ENCODE measurements around the gene CORO1C. TPM values are rescaled to one million over a fixed set of nuclear protein-coding genes. Genes with fewer than 3 reads are reported as not detected.

CORO1C gene
- total RNA-seq, 3 donors from 2014 or later: 41.3 to 59.7 (median 47.7) TPM

DNA sequence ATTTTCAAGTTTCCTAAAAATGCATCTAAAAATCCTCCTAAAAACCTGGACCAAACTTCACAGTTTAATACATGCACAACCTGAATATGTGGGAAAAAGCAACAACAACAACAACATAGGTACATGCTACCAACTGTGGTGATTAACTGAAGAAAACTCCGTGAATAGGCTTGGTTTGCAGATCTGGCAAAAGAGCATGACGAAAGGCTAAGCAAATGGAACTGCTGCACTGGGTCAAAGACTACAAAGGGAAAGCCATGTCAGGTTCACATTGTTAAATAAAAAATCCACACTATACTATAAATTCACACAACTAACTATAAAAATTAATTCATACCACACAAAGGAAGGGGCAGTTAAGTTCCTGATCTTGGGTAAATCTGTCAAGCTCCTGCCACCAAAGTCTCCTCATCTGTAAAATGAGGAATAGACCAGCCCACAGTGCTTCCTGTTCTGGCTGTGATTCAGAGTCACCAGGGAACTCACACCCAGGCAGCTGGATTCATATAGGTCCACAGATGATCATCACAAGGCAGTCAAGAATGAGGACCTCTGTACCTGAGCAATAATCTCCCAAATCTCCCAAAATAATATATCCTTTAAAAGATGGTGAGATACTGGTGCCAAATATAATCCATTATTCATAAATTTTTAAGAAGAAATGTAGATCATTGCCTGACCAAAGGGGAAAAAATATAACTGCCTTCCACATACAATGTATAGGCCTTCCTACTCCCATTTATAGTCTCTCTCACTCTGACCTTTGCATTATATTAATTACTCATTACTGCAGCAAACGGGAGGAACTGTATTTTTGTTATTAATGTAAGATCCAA is 7.0 kb downstream of the CORO1C start:
- peak; percentile 60 to 79 for ATAC-seq
- no peaks in the 10 kb centered on the region for H3K9me3 Mint-ChIP-seq
- no peak overlapping the region for H3K4me3 Mint-ChIP-seq
- H3K27me3 Mint-ChIP-seq (ENCODE audit: low read depth): no peaks in the 10 kb centered on the region
- DNase-seq: no peak
- peaks cover 28% of the 10 kb centered on the region for H3K4me1 Mint-ChIP-seq (ENCODE audit: low read depth)
- H3K36me3 Mint-ChIP-seq (ENCODE audit: insufficient read depth): no peaks in the 10 kb centered on the region

DNA sequence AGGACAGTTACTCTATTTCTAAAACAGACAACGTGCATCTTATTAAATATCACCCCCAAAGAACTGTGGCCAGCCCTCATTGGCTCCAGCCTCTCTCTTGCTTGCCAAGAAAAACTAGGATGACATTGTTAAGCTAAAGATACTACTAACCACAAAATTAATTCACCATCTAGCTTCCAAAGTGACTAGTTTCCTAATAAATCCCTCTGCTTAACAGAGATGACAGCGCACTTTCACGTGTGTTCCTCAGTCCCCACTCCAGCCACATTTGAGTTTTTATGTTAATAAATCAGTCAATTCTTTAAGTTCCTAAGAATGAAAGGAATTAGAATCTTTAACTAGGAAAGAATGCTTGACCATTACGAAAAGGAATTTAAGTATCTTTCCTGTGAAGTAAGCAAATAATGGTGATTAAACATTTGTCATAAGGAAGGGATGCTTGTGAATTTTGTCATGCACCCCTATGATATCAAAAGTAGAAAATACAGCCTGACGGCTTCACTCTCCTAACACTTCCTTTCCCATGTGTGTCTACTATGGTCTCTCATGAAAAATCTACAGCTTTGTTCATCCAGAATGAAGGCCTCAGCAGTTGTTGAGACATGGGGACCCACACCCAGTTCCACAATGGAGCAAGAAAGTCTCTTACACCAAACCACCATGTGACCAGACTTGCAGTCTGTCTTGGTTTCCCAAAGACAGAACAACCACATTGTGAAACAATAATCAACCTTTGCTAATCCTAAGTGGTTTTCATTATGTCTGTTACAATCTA is 8.1 kb downstream of the CORO1C start:
- DNase-seq (no peak), ATAC-seq (peak in 1 of 2 donors; percentile 42)
- no peak overlapping the region for H3K4me3 Mint-ChIP-seq

DNA sequence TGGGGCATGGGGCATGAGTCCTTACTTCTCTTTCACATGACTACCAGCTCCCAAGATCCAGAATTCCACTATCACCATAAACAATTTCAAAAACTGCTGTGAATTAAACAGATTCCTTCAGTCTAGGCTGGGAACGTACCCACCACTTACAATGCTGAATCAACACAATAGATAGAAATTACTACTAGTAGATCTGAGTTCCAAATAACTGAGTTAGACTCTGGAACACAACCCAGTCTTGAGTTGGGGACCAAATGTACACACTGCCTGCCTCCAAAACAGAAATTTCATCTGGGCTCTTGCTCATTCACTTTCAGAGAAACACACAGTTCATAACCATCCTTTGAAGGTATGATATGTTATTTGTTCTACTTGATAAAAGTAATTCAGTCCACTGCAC is 8.9 kb downstream of the CORO1C start:
- no peaks in the 10 kb centered on the region for H3K27me3 Mint-ChIP-seq (ENCODE audit: low read depth)
- ATAC-seq (no peak), DNase-seq (no peak)
- peaks cover 20% of the 10 kb centered on the region for H3K4me1 Mint-ChIP-seq (ENCODE audit: low read depth)
- H3K36me3 Mint-ChIP-seq (ENCODE audit: insufficient read depth): no peaks in the 10 kb centered on the region
- H3K9me3 Mint-ChIP-seq: no peaks in the 10 kb centered on the region
- no peak overlapping the region for H3K4me3 Mint-ChIP-seq

More for the DNA sequence above, 8.1 kb downstream of the CORO1C start:
- Mint-ChIP-seq H3K4me1 (ENCODE audit: low read depth) (peaks cover 21% of the 10 kb centered on the region), H3K36me3 (ENCODE audit: insufficient read depth) (no peaks in the 10 kb centered on the region), H3K27me3 (ENCODE audit: low read depth) (no peaks in the 10 kb centered on the region), H3K9me3 (no peaks in the 10 kb centered on the region)

DNA sequence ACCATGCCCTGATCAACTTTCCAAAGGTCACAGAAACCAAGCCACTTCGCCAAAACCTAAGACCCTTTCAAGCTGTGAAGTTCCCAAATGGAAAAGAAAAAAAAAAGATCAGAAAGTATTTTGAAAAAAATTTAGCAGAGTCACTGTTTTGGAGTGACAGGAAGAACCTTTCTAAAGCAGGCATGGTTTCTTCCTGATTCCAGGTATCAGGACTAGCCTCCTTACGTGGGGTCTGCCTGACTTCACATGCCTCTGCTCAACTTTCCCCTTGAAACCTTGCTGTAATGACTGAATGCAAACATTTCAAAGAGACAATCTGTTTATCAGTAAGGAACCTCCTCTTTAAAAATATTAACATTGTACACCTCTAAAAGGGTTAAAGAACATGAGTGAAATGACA is 9.5 kb downstream of the CORO1C start:
- H3K4me1 Mint-ChIP-seq (ENCODE audit: low read depth): peaks cover 20% of the 10 kb centered on the region
- H3K27me3 Mint-ChIP-seq (ENCODE audit: low read depth): no peaks in the 10 kb centered on the region
- ATAC-seq: no peak
- no peaks in the 10 kb centered on the region for H3K9me3 Mint-ChIP-seq
- DNase-seq: no peak
- peaks cover 1% of the 10 kb centered on the region for H3K36me3 Mint-ChIP-seq (ENCODE audit: insufficient read depth)
- H3K4me3 Mint-ChIP-seq: no peak overlapping the region

DNA sequence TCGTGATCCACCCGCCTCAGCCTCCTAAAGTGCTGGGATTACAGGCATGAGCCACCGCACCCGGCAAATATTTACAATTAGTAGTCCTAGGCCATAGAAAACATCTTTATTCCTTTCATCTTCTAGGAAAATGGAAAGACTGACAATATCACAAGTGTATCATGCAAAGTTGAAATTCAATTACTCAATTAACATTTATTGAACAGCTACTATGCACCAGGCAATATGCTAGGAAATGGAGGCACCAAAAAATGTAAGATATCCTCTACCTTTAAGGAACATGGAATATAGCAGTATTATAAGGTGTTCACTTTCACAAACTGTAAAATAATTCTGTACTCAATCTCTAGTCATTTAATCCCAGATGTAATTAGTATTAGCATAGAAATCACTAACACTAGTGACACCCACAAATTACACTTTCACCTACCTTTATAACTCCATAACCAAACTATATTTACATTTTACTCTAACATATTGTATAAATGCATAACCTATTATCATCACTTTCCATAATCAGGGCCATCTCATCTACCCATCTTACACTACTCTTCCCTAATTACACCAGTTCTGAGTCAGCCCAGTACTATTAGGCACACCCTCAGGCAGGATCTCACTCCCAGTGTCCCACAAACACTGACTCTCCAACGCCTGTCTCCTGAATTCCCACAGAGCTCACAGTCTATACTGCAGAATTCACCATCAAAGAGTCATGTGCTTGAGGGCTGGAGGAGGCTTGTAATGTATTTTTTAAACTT is 10.4 kb downstream of the CORO1C start:
- peaks cover 1% of the 10 kb centered on the region for H3K36me3 Mint-ChIP-seq (ENCODE audit: insufficient read depth)
- H3K4me1 Mint-ChIP-seq (ENCODE audit: low read depth): peaks cover 20% of the 10 kb centered on the region
- no peaks in the 10 kb centered on the region for H3K9me3 Mint-ChIP-seq
- ATAC-seq (no peak), DNase-seq (no peak)
- no peaks in the 10 kb centered on the region for H3K27me3 Mint-ChIP-seq (ENCODE audit: low read depth)
- no peak overlapping the region for H3K4me3 Mint-ChIP-seq

DNA sequence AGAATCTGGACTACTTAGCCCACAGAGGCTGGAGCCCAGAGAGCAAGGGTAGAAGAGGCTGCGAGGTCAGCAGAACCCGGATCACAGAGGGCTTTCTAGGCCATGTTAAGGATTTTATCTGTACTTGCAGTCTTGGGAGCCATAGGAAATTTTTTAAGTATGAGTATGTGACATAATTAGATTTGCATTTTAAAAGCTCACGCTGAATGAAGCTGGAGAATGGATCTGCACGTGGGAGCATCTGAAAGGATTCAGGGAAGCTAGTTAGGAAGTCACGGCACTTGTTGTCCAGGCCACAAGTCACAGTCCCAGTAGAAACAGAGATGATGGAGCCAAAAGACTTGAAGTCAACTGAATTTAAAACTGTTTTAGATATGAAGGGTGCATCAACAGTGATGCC is 14.1 kb downstream of the CORO1C start:
- DNase-seq: no peak
- no peak for ATAC-seq
- no peaks in the 10 kb centered on the region for H3K4me1 Mint-ChIP-seq (ENCODE audit: low read depth)
- no peak overlapping the region for H3K4me3 Mint-ChIP-seq
- no peaks in the 10 kb centered on the region for H3K27me3 Mint-ChIP-seq (ENCODE audit: low read depth)
- no peaks in the 10 kb centered on the region for H3K9me3 Mint-ChIP-seq
- H3K36me3 Mint-ChIP-seq (ENCODE audit: insufficient read depth): peaks cover 1% of the 10 kb centered on the region

DNA sequence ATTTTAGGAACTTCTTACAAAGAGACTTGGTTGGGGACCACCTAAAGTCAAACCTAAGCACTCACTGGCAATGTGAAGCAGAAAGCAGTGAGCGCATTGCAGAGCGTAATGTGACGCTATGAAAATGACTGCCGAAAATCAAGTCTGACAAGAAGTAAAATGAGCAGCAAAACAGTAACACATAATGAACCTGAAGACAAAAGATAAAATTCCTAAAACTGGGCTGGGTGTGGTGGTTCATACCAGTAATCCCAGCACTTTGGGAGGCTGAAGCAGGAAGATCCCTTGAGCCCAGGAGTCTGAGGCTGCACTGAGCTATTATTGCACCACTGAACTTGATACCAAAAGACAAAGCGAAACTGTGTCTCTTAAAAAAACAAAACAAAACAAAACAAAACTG is 16.5 kb downstream of the CORO1C start:
- DNase-seq: no peak
- H3K36me3 Mint-ChIP-seq (ENCODE audit: insufficient read depth): peaks cover 1% of the 10 kb centered on the region
- no peaks in the 10 kb centered on the region for H3K27me3 Mint-ChIP-seq (ENCODE audit: low read depth)
- H3K4me1 Mint-ChIP-seq (ENCODE audit: low read depth): no peaks in the 10 kb centered on the region
- no peaks in the 10 kb centered on the region for H3K9me3 Mint-ChIP-seq
- ATAC-seq: no peak
- no peak overlapping the region for H3K4me3 Mint-ChIP-seq

DNA sequence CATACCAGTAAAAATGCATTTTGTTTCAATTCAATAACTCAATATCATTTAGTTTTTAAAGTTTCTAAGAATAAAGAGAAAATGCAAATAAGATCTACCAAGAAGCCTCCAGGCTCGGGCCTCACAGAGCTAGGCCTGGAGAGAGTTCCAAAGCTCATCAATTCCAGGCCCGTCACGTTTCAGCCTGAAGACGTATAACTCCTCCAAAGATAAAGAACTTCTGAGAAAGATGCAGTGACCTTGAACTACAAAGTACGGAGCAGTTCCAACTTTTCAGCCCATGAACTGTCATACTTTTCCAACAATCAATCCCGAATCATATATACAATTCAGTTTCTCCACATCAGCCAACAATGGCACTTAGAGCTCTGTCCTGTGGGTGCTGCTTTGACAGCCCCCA is 17.8 kb downstream of the CORO1C start:
- DNase-seq (no peak), ATAC-seq (no peak)
- H3K9me3 Mint-ChIP-seq: no peaks in the 10 kb centered on the region
- no peaks in the 10 kb centered on the region for H3K27me3 Mint-ChIP-seq (ENCODE audit: low read depth)
- H3K36me3 Mint-ChIP-seq (ENCODE audit: insufficient read depth): peaks cover 1% of the 10 kb centered on the region
- no peak overlapping the region for H3K4me3 Mint-ChIP-seq
- H3K4me1 Mint-ChIP-seq (ENCODE audit: low read depth): no peaks in the 10 kb centered on the region

DNA sequence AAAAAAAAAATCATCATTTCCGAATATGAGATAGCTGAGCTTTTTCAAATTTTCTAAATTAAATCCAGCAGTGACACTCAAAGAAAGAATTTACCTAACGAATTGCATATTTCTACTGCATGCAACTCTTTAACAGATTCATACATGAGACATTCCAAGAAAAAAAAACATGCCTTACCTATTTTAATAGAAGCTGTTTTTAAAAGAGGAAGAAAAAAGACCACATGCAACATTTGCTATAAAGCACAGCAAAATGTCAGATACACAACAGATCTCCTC is 18.5 kb downstream of the CORO1C start:
- H3K9me3 Mint-ChIP-seq: no peaks in the 10 kb centered on the region
- no peaks in the 10 kb centered on the region for H3K4me1 Mint-ChIP-seq (ENCODE audit: low read depth)
- H3K27me3 Mint-ChIP-seq (ENCODE audit: low read depth): no peaks in the 10 kb centered on the region
- peaks cover 1% of the 10 kb centered on the region for H3K36me3 Mint-ChIP-seq (ENCODE audit: insufficient read depth)
- no peak overlapping the region for H3K4me3 Mint-ChIP-seq
- ATAC-seq (no peak), DNase-seq (no peak)

DNA sequence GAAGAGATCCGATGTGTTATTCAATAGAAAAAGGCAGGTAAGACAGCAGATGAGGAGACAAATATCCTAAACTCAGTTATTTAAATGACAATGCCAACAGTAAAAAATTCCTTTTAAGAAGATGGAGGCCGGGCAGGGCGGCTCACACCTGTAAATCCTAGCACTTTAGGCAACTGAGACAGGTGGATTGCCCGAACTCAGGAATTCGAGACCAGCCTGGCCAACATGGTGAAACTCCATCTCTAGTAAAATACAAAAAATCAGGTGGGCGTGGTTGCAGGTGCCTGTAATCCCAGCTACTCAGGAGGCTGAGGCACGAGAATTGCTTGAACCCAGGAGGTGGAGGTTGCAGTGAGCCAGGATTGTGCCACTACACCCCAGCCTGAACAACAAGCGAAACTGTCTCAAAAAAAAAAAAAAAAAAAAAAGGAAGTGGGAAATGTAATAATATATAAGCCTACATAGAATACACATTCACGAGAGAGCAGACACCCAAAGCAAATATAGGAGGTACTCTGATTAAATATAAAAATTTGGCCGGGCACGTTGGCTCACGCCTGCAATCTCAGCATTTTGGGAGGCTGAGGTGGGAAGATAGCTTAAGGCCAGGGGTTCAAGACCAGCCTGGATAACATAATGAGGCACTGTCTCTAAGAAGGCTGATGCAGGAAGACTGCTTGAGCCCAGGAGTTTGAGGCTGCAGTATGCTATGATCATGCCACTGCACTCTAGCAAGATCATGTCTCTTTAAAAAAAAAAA is 19.0 kb downstream of the CORO1C start:
- no peak overlapping the region for H3K4me3 Mint-ChIP-seq
- H3K27me3 Mint-ChIP-seq (ENCODE audit: low read depth): no peaks in the 10 kb centered on the region
- ATAC-seq: no peak
- no peaks in the 10 kb centered on the region for H3K9me3 Mint-ChIP-seq
- peaks cover under 1% of the 10 kb centered on the region for H3K36me3 Mint-ChIP-seq (ENCODE audit: insufficient read depth)
- H3K4me1 Mint-ChIP-seq (ENCODE audit: low read depth): no peaks in the 10 kb centered on the region
- DNase-seq: no peak

DNA sequence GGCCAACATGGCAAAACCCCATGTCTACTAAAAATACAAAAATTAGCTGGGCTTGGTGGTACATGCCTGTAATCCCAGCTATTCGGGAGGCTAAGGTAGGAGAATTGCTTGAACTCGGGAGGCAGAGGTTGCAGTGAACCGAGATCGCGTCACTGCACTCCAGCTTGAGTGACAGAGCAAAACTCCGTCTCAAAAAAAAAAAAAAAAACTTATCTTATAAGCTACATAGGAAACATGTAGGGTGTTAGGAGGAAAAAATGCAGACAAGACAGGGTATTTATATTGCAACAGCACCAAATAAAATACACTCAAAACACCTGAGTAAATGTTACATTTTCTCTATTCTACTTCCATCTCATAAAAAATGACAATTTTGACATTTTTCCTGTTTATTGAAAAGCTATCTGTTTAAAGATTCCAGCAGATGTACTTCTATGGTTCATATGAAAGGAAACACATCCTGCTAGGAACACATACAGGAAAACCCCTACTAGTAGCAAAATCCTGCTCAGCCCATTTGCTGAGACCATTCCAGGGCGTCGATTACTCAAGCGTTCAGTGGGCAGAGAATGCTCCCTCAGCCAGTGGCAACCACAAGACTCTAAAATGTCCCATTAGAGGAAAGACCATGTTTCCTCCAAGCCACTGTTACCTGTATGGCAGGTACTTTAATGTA is 19.7 kb downstream of the CORO1C start:
- ATAC-seq: no peak
- Mint-ChIP-seq H3K4me1 (ENCODE audit: low read depth) (no peaks in the 10 kb centered on the region), H3K4me3 (no peak overlapping the region), H3K27me3 (ENCODE audit: low read depth) (no peaks in the 10 kb centered on the region), H3K9me3 (no peaks in the 10 kb centered on the region), H3K36me3 (ENCODE audit: insufficient read depth) (no peaks in the 10 kb centered on the region)
- no peak for DNase-seq

DNA sequence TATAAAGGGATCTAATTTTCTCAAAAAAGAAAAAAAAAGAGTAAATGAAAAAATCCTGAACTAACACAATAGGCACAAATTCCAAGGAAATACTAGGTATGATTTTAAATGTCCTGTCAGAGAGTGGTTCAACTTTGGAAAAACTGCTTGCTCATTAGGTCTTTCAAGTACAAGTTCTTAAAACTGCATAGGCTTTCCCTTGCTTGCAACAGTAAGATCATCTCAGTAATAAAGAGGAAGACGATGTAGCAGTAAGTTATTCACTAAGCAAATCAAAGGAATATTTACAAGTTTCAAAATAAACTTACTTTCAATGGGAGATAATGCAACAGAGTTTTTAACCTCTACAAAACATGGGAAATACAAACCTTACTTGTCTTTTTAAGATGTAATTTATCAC is 21.6 kb downstream of the CORO1C start:
- Mint-ChIP-seq H3K36me3 (ENCODE audit: insufficient read depth) (no peaks in the 10 kb centered on the region), H3K27me3 (ENCODE audit: low read depth) (no peaks in the 10 kb centered on the region), H3K4me3 (no peak overlapping the region), H3K9me3 (no peaks in the 10 kb centered on the region), H3K4me1 (ENCODE audit: low read depth) (no peaks in the 10 kb centered on the region)
- DNase-seq: no peak
- ATAC-seq: no peak

DNA sequence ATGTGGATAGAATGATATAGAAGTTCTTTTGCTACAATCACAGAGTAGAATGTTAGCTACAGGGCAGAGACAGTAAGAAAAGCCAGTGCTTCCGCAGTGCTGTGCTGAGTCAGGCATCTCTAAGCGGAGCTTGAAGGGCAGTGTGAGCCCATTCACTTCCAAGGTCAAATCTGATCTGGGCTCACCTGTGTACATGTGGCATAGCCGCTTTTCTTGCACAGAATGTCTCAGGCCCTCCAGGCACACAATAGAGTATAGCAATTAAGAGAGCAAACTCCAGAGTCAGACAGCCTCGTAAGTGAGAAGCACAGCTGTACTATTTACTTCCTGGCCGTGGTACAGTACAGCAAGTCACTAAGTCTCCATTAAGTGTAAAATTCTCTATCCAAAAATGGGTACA is 26.8 kb downstream of the CORO1C start:
- ATAC-seq (no peak), DNase-seq (no peak)
- H3K36me3 Mint-ChIP-seq (ENCODE audit: insufficient read depth): peaks cover 5% of the 10 kb centered on the region
- H3K4me1 Mint-ChIP-seq (ENCODE audit: low read depth): peaks cover 2% of the 10 kb centered on the region
- no peak overlapping the region for H3K4me3 Mint-ChIP-seq
- no peaks in the 10 kb centered on the region for H3K9me3 Mint-ChIP-seq
- no peaks in the 10 kb centered on the region for H3K27me3 Mint-ChIP-seq (ENCODE audit: low read depth)

Measured in activated T-cell treated with anti-CD3 and anti-CD28 coated beads, Interleukin-2, amount 50 U/mL, for 4 hours (primary cell).